KG1 (cell line): ENCODE results near the gene ERBB4.

Experiments
- DNase-seq: peaks from one replicate; lab custom pipeline; 2025; lab: John Stamatoyannopoulos, UW

The ERBB4 gene

GRCh38 chr2:211903961-211904360 lies 634.6 kb downstream of the ERBB4 start:
- no peak for DNase-seq

GRCh38 chr2:211901226-211901846 lies 637.3 kb downstream of the ERBB4 start:
- DNase-seq: no peak

- DNase-seq: no peak
Measured at GRCh38 chr2:211900518-211900917, 638.1 kb downstream of the ERBB4 start.

GRCh38 chr2:211900000-211900399 lies 638.6 kb downstream of the ERBB4 start:
- DNase-seq: no peak

- no peak for DNase-seq
Measured at GRCh38 chr2:211898702-211899101, 639.9 kb downstream of the ERBB4 start.

- DNase-seq: no peak
Measured at GRCh38 chr2:211881449-211881848, 657.2 kb downstream of the ERBB4 start.

GRCh38 chr2:211879323-211879722 lies 659.3 kb downstream of the ERBB4 start:
- no peak for DNase-seq

- no peak for DNase-seq
Measured at GRCh38 chr2:211877061-211877460, 661.5 kb downstream of the ERBB4 start.

GRCh38 chr2:211875488-211875887 lies 663.1 kb downstream of the ERBB4 start:
- no peak for DNase-seq

- DNase-seq: no peak
Measured at GRCh38 chr2:211868996-211869533, 669.5 kb downstream of the ERBB4 start.

- DNase-seq: no peak
Measured at GRCh38 chr2:211867845-211868451, 670.7 kb downstream of the ERBB4 start.

GRCh38 chr2:211864328-211864727 lies 674.3 kb downstream of the ERBB4 start:
- DNase-seq: no peak

GRCh38 chr2:211860224-211860623 lies 678.4 kb downstream of the ERBB4 start:
- DNase-seq: no peak

GRCh38 chr2:211854832-211855231 lies 683.8 kb downstream of the ERBB4 start:
- no peak for DNase-seq

- DNase-seq: no peak
Measured at GRCh38 chr2:211846714-211847113, 691.9 kb downstream of the ERBB4 start.

- DNase-seq: no peak
Measured at GRCh38 chr2:211846036-211846400, 692.6 kb downstream of the ERBB4 start.

GRCh38 chr2:211845338-211846035 lies 693.1 kb downstream of the ERBB4 start:
- no peak for DNase-seq

- DNase-seq: no peak
Measured at GRCh38 chr2:211837706-211838105, 700.9 kb downstream of the ERBB4 start.

GRCh38 chr2:211837206-211837605 lies 701.4 kb downstream of the ERBB4 start:
- DNase-seq: no peak

GRCh38 chr2:211836409-211836808 lies 702.2 kb downstream of the ERBB4 start:
- DNase-seq: no peak

GRCh38 chr2:211835695-211836094 lies 702.9 kb downstream of the ERBB4 start:
- DNase-seq: no peak

- no peak for DNase-seq
Measured at GRCh38 chr2:211833582-211834279, 704.9 kb downstream of the ERBB4 start.

GRCh38 chr2:211829725-211830124 lies 708.9 kb downstream of the ERBB4 start:
- DNase-seq: no peak
